Measurements from ENCODE around the gene GPA33. TPM values are rescaled to one million over a fixed set of nuclear protein-coding genes. Genes with fewer than 3 reads are reported as not detected.

The GPA33 gene
- total and polyA plus RNA-seq, 4 experiments from 2014 or later: 21.2 to 33.5 (median 22.9) TPM

DNA sequence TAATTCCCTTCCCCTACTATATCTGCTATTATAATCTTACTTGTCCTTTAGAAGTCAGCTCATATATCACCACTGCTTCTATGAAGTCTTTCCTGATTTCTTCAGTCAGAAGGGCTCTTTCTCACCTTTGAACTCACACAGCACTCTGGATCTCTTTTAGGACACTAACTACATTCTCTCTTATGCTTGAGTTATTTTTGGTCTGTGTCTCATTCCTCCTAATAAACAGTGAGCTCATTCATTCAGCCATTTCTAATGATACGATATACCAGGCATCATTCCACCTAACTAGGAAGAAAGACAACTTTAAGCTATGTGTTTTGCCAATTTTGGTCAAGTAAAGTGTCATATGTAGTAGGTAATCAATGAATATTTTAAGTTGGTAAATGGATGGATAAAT is 2.5 kb upstream of the GPA33 start:
- no peak overlapping the region for H3K27ac ChIP-seq (ENCODE audit: low read depth, low read length)
- Mint-ChIP-seq H3K9me3 (peaks cover 0 to 3% (median 0%) of the 10 kb centered on the region in 8 donors), H3K4me3 (no peak overlapping the region), H3K27me3 (peaks cover 0 to 2% of the 10 kb centered on the region in 2 donors), H3K4me1 (peaks cover 16 to 45% (median 32%) of the 10 kb centered on the region in 4 donors), H3K36me3 (no peaks in the 10 kb centered on the region), H3K27ac (peak overlapping the region in 2 of 7 donors; percentile 42 to 66)
- no peak overlapping the region for H3K4me3 ChIP-seq (ENCODE audit: low read length in 2 of 2)
- CTCF ChIA-PET (ENCODE audit: partially characterized antibody): interaction anchor here (0.8 to 3.3 kb wide), 10 partner anchors 8 to 131 kb away, joined by 3 to 12 read pairs (median 3); partner anchors contain the start of gene POU2F1
- no peaks in the 10 kb centered on the region for H3K9me3 ChIP-seq (ENCODE audit: control insufficient read depth in 1 of 2, low read length in 2 of 2)
- DNase-seq: no peak
- no peaks in the 10 kb centered on the region for H3K36me3 ChIP-seq (ENCODE audit: insufficient read depth, low read length)
- intact Hi-C loops (cut with micrococcal nuclease): no loop called here
- H3K4me1 ChIP-seq (ENCODE audit: insufficient read depth, low read length): peaks cover 36% of the 10 kb centered on the region
- POLR2A ChIA-PET (ENCODE audit: partially characterized antibody): interaction anchor here (0.9 to 1.5 kb wide), 3 partner anchors 10 to 217 kb away, joined by 3 to 4 read pairs (median 3); partner anchors contain the start of gene TADA1
- H3K27me3 ChIP-seq (ENCODE audit: insufficient read depth, low read length): no peaks in the 10 kb centered on the region

DNA sequence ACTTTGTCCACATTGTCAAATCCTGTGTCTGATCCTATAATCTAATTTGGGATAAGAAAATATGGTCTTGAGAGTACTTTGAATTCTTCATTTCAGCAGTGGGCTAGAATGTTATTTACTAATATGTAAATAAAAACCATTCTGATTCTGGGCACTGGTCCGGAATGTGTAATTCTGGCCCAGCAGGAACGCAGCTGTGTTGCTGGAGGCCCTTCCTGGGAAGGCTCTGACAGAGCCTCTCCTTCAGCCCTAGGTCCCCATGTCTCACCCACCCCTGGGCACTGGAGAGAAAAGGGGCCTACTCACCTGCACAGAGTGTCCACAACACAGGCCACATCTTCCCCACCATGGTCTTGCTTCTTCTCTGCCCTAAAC is 251 bp downstream of the GPA33 start:
- intact Hi-C loops (cut with micrococcal nuclease): loop anchor here (2.0 kb wide), 1 partner anchor 23 kb away; no protein-coding TSS in a partner anchor
- peaks cover 17 to 45% (median 34%) of the 10 kb centered on the region in 4 donors for H3K4me1 Mint-ChIP-seq

DNA sequence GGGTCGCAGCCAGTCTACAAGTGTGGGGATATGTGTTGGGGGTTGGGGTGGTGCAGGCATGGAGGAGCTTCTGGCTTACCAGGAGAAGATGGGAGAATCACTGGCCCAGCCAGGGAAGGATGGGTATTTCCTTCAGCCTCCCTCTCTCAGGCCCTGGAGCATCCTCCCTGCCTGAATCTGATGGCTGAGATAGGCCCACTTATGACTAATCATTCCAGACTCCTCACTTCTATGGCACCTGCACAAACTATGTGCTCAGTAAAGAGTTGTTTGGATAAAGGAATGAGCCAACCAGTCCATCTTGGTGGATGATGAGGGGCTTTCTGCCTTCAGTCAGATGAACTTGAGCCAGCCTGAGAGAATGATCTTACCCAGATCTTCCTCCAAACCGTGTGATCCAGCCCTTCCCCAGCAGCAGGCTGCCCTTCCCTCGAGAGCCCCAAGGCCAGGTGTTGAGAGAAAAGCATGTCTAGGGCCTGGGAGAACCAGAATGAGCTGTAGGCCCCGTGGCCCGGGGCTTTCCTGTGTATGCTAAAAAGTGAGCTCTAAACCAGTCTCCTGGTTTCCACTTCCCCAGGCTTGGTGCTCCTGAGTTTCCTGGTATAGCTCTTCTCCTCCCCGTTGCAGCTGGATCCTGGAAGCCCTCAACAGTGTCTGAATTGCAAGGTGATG is 1.3 kb downstream of the GPA33 start:
- H3K4me1 ChIP-seq (ENCODE audit: insufficient read depth, low read length): peaks cover 42% of the 10 kb centered on the region
- H3K9me3 ChIP-seq (ENCODE audit: control insufficient read depth in 1 of 2, low read length in 2 of 2): no peaks in the 10 kb centered on the region
- POLR2A ChIA-PET (ENCODE audit: partially characterized antibody): interaction anchor here (2.9 to 3.8 kb wide), 2 partner anchors 20 to 33 kb away, joined by 10 to 27 read pairs; no protein-coding TSS in a partner anchor
- H3K4me3 Mint-ChIP-seq: peak overlapping the region; percentile 46 to 88 (median 75)
- intact Hi-C loops (cut with micrococcal nuclease): no loop called here
- H3K27me3 ChIP-seq (ENCODE audit: insufficient read depth, low read length): no peaks in the 10 kb centered on the region
- no peak for DNase-seq
- no peaks in the 10 kb centered on the region for H3K36me3 ChIP-seq (ENCODE audit: insufficient read depth, low read length)
- H3K27ac ChIP-seq (ENCODE audit: low read depth, low read length): no peak overlapping the region
- peak overlapping the region; percentile 89 to 98 (median 94) for H3K27ac Mint-ChIP-seq
- H3K4me1 Mint-ChIP-seq: peaks cover 17 to 45% (median 34%) of the 10 kb centered on the region in 4 donors
- CTCF ChIA-PET (ENCODE audit: partially characterized antibody): interaction anchor here (1.3 to 3.0 kb wide), 5 partner anchors 10 to 179 kb away, joined by 3 to 14 read pairs (median 7); partner anchors contain the start of gene POU2F1
- peaks cover 0 to 1% (median 0%) of the 10 kb centered on the region in 8 donors for H3K9me3 Mint-ChIP-seq
- H3K4me3 ChIP-seq (ENCODE audit: low read length in 2 of 2): no peak overlapping the region
- H3K27me3 Mint-ChIP-seq: no peaks in the 10 kb centered on the region
- peaks cover 0 to 11% of the 10 kb centered on the region in 2 donors for H3K36me3 Mint-ChIP-seq

More for the DNA sequence above, 251 bp downstream of the GPA33 start:
- peaks cover 0 to 1% (median 0%) of the 10 kb centered on the region in 8 donors for H3K9me3 Mint-ChIP-seq
- Histone ChIP-seq H3K36me3 (ENCODE audit: insufficient read depth, low read length) (no peaks in the 10 kb centered on the region), H3K27ac (ENCODE audit: low read depth, low read length) (peak overlapping the region; percentile 51), H3K9me3 (ENCODE audit: control insufficient read depth in 1 of 2, low read length in 2 of 2) (no peaks in the 10 kb centered on the region), H3K27me3 (ENCODE audit: insufficient read depth, low read length) (no peaks in the 10 kb centered on the region), H3K4me3 (ENCODE audit: low read length in 2 of 2) (peak overlapping the region; percentile 2 to 44), H3K4me1 (ENCODE audit: insufficient read depth, low read length) (peaks cover 42% of the 10 kb centered on the region)
- ChIA-PET POLR2A (ENCODE audit: partially characterized antibody) (interaction anchor here (1.0 to 3.8 kb wide), 10 partner anchors 13 to 846 kb away, joined by 3 to 27 read pairs (median 8); partner anchors contain the start of genes DCAF6, MPC2, POGK and POU2F1), CTCF (ENCODE audit: partially characterized antibody) (interaction anchor here (1.1 to 3.0 kb wide), 7 partner anchors 9 to 180 kb away, joined by 3 to 14 read pairs (median 7); partner anchors contain the start of gene POU2F1)
- peak overlapping the region; percentile 89 to 98 (median 95) for H3K27ac Mint-ChIP-seq
- peaks cover 0 to under 1% of the 10 kb centered on the region in 2 donors for H3K27me3 Mint-ChIP-seq
- no peak for DNase-seq
- peaks cover 0 to 11% of the 10 kb centered on the region in 2 donors for H3K36me3 Mint-ChIP-seq
- peak overlapping the region; percentile 73 to 88 (median 81) for H3K4me3 Mint-ChIP-seq

DNA sequence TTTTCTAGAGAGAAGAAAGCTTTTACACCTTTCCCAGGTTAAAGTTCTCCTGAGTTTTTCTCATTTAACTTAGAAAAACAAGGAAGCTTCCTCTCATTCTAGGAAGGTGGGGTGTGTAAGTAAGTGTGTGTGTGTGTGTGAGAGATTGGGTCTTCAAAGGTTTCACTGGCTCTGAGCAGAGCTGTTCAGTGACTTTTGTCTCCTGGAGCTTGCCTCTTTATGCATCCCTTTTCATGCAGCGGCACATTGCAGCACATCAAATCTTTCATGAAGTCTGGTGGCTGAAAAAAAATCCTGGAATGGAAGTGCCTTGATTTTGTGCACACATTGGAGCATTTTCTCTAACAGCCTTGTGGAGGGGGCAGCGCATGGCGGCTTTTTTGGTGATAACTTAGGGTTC is 3.4 kb downstream of the GPA33 start:
- peaks cover 42% of the 10 kb centered on the region for H3K4me1 ChIP-seq (ENCODE audit: insufficient read depth, low read length)
- H3K4me3 ChIP-seq (ENCODE audit: low read length in 2 of 2): no peak overlapping the region
- Mint-ChIP-seq H3K9me3 (no peaks in the 10 kb centered on the region), H3K27ac (no peak overlapping the region), H3K4me1 (peaks cover 18 to 37% (median 31%) of the 10 kb centered on the region in 4 donors), H3K36me3 (peaks cover 0 to 13% of the 10 kb centered on the region in 2 donors), H3K27me3 (no peaks in the 10 kb centered on the region), H3K4me3 (peak overlapping the region in 1 of 8 donors; percentile 24)
- POLR2A ChIA-PET (ENCODE audit: partially characterized antibody): interaction anchor here (0.6 kb wide), 1 partner anchor 361 kb away, joined by 3 read pairs; no protein-coding TSS in a partner anchor
- no peaks in the 10 kb centered on the region for H3K36me3 ChIP-seq (ENCODE audit: insufficient read depth, low read length)
- DNase-seq: no peak
- no peaks in the 10 kb centered on the region for H3K27me3 ChIP-seq (ENCODE audit: insufficient read depth, low read length)
- intact Hi-C loops (cut with micrococcal nuclease): no loop called here
- CTCF ChIA-PET (ENCODE audit: partially characterized antibody): interaction anchor here (0.7 to 1.9 kb wide), 6 partner anchors 20 to 134 kb away, joined by 3 to 11 read pairs (median 3); partner anchors contain the start of gene POU2F1
- H3K27ac ChIP-seq (ENCODE audit: low read depth, low read length): no peak overlapping the region
- no peaks in the 10 kb centered on the region for H3K9me3 ChIP-seq (ENCODE audit: control insufficient read depth in 1 of 2, low read length in 2 of 2)

DNA sequence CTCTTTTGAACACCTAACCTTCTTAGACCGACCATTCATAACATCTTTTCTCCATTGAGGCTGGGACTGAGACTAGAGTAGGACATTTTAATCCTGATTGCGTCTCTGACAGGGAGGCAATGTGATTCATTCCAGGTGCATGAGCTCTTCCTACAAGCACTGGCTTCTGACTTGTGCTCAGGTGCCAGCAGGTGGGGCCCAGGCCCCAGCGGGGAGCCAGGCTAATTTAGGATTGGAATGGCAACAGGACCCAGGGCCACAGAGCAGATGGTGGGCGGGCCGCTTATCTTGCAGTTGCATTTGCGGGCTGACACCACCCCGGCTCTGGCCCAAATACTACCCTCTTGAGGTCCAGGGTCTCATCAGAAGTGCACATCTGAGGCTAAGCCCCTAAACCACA is 4.1 kb downstream of the GPA33 start:
- Mint-ChIP-seq H3K27ac (no peak overlapping the region), H3K36me3 (peaks cover 3 to 20% of the 10 kb centered on the region in 2 donors), H3K4me1 (peaks cover 17 to 37% (median 29%) of the 10 kb centered on the region in 4 donors), H3K4me3 (peak overlapping the region in 1 of 8 donors; percentile 11), H3K27me3 (peaks cover 0 to 3% of the 10 kb centered on the region in 2 donors), H3K9me3 (no peaks in the 10 kb centered on the region)
- Histone ChIP-seq H3K27ac (ENCODE audit: low read depth, low read length) (no peak overlapping the region), H3K4me3 (ENCODE audit: low read length in 2 of 2) (no peak overlapping the region), H3K9me3 (ENCODE audit: control insufficient read depth in 1 of 2, low read length in 2 of 2) (no peaks in the 10 kb centered on the region), H3K27me3 (ENCODE audit: insufficient read depth, low read length) (no peaks in the 10 kb centered on the region), H3K36me3 (ENCODE audit: insufficient read depth, low read length) (no peaks in the 10 kb centered on the region), H3K4me1 (ENCODE audit: insufficient read depth, low read length) (peaks cover 39% of the 10 kb centered on the region)
- intact Hi-C loops (cut with micrococcal nuclease): no loop called here
- ChIA-PET CTCF (ENCODE audit: partially characterized antibody) (interaction anchor here (1.0 to 1.9 kb wide), 5 partner anchors 19 to 134 kb away, joined by 3 to 11 read pairs (median 5); no protein-coding TSS in a partner anchor), POLR2A (ENCODE audit: partially characterized antibody) (interaction anchor here (0.6 to 1.6 kb wide), 2 partner anchors 36 to 362 kb away, joined by 3 to 5 read pairs; no protein-coding TSS in a partner anchor)
- no peak for DNase-seq

DNA sequence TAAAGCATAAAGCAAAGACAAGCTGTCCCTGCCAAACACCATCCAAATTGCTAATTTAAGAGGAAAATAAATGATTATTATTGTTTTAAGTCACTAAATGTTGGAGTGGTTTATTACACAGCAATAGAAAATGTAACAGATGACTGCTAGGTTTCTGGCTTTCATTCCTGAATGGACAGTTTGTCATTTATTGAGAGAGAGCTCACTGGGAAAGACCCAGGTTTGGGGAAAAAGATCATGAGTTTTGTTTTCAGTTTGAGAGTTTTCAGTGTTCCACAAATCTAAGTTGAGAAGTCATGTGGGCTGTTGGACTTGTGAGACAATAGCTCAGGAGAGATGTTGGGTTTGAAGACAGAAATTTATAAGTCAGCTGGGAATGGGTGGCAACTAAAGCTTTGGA is 5.4 kb downstream of the GPA33 start:
- Histone ChIP-seq H3K27me3 (ENCODE audit: insufficient read depth, low read length) (no peaks in the 10 kb centered on the region), H3K27ac (ENCODE audit: low read depth, low read length) (no peak overlapping the region), H3K36me3 (ENCODE audit: insufficient read depth, low read length) (no peaks in the 10 kb centered on the region), H3K4me1 (ENCODE audit: insufficient read depth, low read length) (peaks cover 26% of the 10 kb centered on the region), H3K4me3 (ENCODE audit: low read length in 2 of 2) (no peak overlapping the region), H3K9me3 (ENCODE audit: control insufficient read depth in 1 of 2, low read length in 2 of 2) (no peaks in the 10 kb centered on the region)
- ChIA-PET CTCF (ENCODE audit: partially characterized antibody) (interaction anchor here (0.7 to 1.9 kb wide), 7 partner anchors 8 to 174 kb away, joined by 3 to 6 read pairs (median 4); no protein-coding TSS in a partner anchor), POLR2A (ENCODE audit: partially characterized antibody) (interaction anchor here (1.6 kb wide), 1 partner anchor 37 kb away, joined by 5 read pairs; no protein-coding TSS in a partner anchor)
- H3K27ac Mint-ChIP-seq: no peak overlapping the region
- peaks cover 11 to 25% (median 16%) of the 10 kb centered on the region in 4 donors for H3K4me1 Mint-ChIP-seq
- intact Hi-C loops (cut with micrococcal nuclease): no loop called here
- DNase-seq: no peak
- peaks cover 3 to 30% of the 10 kb centered on the region in 2 donors for H3K36me3 Mint-ChIP-seq
- no peaks in the 10 kb centered on the region for H3K9me3 Mint-ChIP-seq
- H3K4me3 Mint-ChIP-seq: no peak overlapping the region
- H3K27me3 Mint-ChIP-seq: peaks cover 0 to 3% of the 10 kb centered on the region in 2 donors
